ENCODE measurements around the gene TNIP2.

Gene TNIP2

GRCh38 chr4:2722033-2722432 lies 34.1 kb downstream of the TNIP2 start:
- DNase-seq: no peak

GRCh38 chr4:2721586-2721985 lies 34.5 kb downstream of the TNIP2 start:
- DNase-seq: no peak

GRCh38 chr4:2716236-2716635 lies 39.9 kb downstream of the TNIP2 start:
- DNase-seq: no peak

- no peak for DNase-seq
Observed at GRCh38 chr4:2715426-2715825, 40.7 kb downstream of the TNIP2 start.

GRCh38 chr4:2714918-2715317 lies 41.2 kb downstream of the TNIP2 start:
- DNase-seq: no peak

GRCh38 chr4:2714061-2714770 lies 41.9 kb downstream of the TNIP2 start:
- DNase-seq: no peak

- DNase-seq: no peak
Observed at GRCh38 chr4:2713337-2713736, 42.8 kb downstream of the TNIP2 start.

GRCh38 chr4:2712261-2712842 lies 43.8 kb downstream of the TNIP2 start:
- DNase-seq: no peak

- no peak for DNase-seq
Observed at GRCh38 chr4:2702770-2703169, 53.4 kb downstream of the TNIP2 start.

GRCh38 chr4:2702361-2702760 lies 53.8 kb downstream of the TNIP2 start:
- no peak for DNase-seq

- no peak for DNase-seq
Observed at GRCh38 chr4:2700031-2700430, 56.1 kb downstream of the TNIP2 start.

- DNase-seq: no peak
Observed at GRCh38 chr4:2699534-2699933, 56.6 kb downstream of the TNIP2 start.

- no peak for DNase-seq
Observed at GRCh38 chr4:2698951-2699505, 57.1 kb downstream of the TNIP2 start.

GRCh38 chr4:2698504-2698903 lies 57.6 kb downstream of the TNIP2 start:
- DNase-seq: no peak

GRCh38 chr4:2697995-2698414 lies 58.1 kb downstream of the TNIP2 start:
- DNase-seq: no peak

GRCh38 chr4:2696423-2696822 lies 59.7 kb downstream of the TNIP2 start:
- DNase-seq: no peak

GRCh38 chr4:2695346-2696060 lies 60.6 kb downstream of the TNIP2 start:
- DNase-seq: no peak

- no peak for DNase-seq
Observed at GRCh38 chr4:2694691-2695090, 61.4 kb downstream of the TNIP2 start.

GRCh38 chr4:2691952-2692435 lies 64.1 kb downstream of the TNIP2 start:
- no peak for DNase-seq

Measured in amygdala (tissue), 56 donors.